OCI-LY3 (cell line): ENCODE results near the gene RGS9.
"Not testable (repeated sequence)": the region's sequence is repeated elsewhere in the genome, so short reads cannot be mapped to it uniquely, and the experiment has no call there.

ENCODE experiments used
- CTCF ChIP-seq: fragments of 200-600, 300-600 bp; sonication (generic); IDR thresholded peaks from 2 replicates; pipeline ENCODE4 v1.5.1; 2014; ENCODE audit warnings: antibody characterized with exemption, low read length, low read depth
- EZH2phosphoT487 ChIP-seq: fragments of 200-600 bp; shearing (Covaris generic); IDR thresholded peaks from 2 replicates; pipeline ENCODE4 v1.6.1; 2018; ENCODE audit warnings: antibody characterized with exemption, mixed run types, low read depth

- not testable (repeated sequence) for TF ChIP-seq CTCF, EZH2phosphoT487
Measured at GRCh38 chr17:65180752-65181236, 43.6 kb downstream of the RGS9 start.
